ENCODE measurements around the gene DELE1.

GRCh38 chr5:141879426-141879759 lies 44.3 kb upstream of the DELE1 start:
- TF ChIP-seq CTCF (IDR thresholded peaks at IDR 0.05) (no peak), POLR2A (IDR thresholded peaks at IDR 0.05) (no peak)

Data from heart left ventricle (tissue), 13 donors.